ENCODE measurements around the gene FXYD4. TPM values are rescaled to one million over a fixed set of nuclear protein-coding genes. Genes with fewer than 3 reads are reported as not detected.

FXYD4 gene
- total and polyA plus RNA-seq, 2 experiments from 2014 or later, result not detected

DNA sequence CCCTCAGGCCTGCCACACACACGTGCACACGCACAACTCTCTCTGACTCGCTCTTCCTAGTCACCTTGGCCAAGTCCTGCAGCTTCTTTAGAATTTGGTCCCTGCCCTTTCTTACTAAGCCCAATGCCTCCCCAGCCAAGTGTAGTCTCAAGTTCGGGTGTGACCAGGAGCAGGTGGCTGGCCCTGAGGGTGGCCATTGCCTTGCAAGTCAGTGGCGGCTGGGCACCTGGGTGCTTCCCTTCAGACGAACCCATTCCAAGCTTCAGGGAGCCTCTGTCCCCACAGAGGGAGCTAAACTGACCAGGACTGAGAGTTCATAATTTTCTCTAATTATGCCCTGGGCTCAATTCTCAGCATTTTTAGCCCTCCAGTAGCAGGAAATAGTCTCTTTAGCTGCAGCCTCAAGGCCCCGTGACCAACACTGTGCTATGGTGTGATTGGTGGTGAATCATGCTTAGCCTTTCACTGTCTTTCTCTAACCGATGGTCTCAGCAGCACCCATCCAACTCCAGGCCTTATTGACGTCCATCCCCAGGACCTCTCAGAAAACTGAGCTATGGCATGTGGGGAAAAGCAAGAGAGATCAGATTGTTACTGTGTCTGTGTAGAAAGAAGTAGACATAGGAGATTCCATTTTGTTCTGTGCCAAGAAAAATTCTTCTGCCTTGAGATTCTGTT lies 34.7 kb upstream of the FXYD4 start:
- H3K27me3 Mint-ChIP-seq (ENCODE audit: insufficient read depth, low read depth, poor library complexity), result peaks cover 17% of the 10 kb centered on the region
- H3K9me3 Mint-ChIP-seq, result no peaks in the 10 kb centered on the region; the same call in 2 of the 3 replicates
- no peak overlapping the region for H3K4me3 Mint-ChIP-seq
- no peak for DNase-seq (ENCODE audit: low spot score)
- H3K4me1 Mint-ChIP-seq, result peaks cover 17% of the 10 kb centered on the region
- H3K4me1 ChIP-seq (ENCODE audit: insufficient read depth), result peaks cover 22% of the 10 kb centered on the region
- no peaks in the 10 kb centered on the region for H3K27me3 ChIP-seq (ENCODE audit: insufficient read depth)
- H3K4me2 ChIP-seq, result peak overlapping the region; percentile 64; the same call in 1 of the 2 replicates
- 0 out of 2 replicates have a peak overlapping the region, but pooled peaks have one; percentile 42 for H3K27ac Mint-ChIP-seq
- no peaks in the 10 kb centered on the region for H3K79me2 ChIP-seq (replicated peaks; ENCODE audit: insufficient read depth)
- H3K4me3 ChIP-seq, result no peak overlapping the region
- no peak for TF ChIP-seq CREB1 (CRISPR knock-in tag; IDR thresholded peaks at IDR 0.05; ENCODE audit: low read depth)
- TF ChIP-seq, protein P1, sequence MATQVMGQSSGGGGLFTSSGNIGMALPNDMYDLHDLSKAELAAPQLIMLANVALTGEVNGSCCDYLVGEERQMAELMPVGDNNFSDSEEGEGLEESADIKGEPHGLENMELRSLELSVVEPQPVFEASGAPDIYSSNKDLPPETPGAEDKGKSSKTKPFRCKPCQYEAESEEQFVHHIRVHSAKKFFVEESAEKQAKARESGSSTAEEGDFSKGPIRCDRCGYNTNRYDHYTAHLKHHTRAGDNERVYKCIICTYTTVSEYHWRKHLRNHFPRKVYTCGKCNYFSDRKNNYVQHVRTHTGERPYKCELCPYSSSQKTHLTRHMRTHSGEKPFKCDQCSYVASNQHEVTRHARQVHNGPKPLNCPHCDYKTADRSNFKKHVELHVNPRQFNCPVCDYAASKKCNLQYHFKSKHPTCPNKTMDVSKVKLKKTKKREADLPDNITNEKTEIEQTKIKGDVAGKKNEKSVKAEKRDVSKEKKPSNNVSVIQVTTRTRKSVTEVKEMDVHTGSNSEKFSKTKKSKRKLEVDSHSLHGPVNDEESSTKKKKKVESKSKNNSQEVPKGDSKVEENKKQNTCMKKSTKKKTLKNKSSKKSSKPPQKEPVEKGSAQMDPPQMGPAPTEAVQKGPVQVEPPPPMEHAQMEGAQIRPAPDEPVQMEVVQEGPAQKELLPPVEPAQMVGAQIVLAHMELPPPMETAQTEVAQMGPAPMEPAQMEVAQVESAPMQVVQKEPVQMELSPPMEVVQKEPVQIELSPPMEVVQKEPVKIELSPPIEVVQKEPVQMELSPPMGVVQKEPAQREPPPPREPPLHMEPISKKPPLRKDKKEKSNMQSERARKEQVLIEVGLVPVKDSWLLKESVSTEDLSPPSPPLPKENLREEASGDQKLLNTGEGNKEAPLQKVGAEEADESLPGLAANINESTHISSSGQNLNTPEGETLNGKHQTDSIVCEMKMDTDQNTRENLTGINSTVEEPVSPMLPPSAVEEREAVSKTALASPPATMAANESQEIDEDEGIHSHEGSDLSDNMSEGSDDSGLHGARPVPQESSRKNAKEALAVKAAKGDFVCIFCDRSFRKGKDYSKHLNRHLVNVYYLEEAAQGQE (IDR thresholded peaks at IDR 0.05; ENCODE audit: unreplicated experiment), result no peak
- TF ChIP-seq STAT1 (IDR thresholded peaks at IDR 0.05; ENCODE audit: unreplicated experiment), result no peak
- TF ChIP-seq ZNF331 (CRISPR knock-in tag; IDR thresholded peaks at IDR 0.05; ENCODE audit: low read depth), result no peak
- TF ChIP-seq NANOG (IDR thresholded peaks at IDR 0.05; ENCODE audit: borderline replicate concordance), result no peak
- TF ChIP-seq ZNF114 (CRISPR knock-in tag; IDR thresholded peaks at IDR 0.05), result no peak
- TF ChIP-seq EZH2phosphoT487 (IDR thresholded peaks at IDR 0.05; ENCODE audit: unreplicated experiment), result no peak
- no peak for TF ChIP-seq JUNB (IDR thresholded peaks at IDR 0.05; ENCODE audit: unreplicated experiment)
- TF ChIP-seq, protein P2, sequence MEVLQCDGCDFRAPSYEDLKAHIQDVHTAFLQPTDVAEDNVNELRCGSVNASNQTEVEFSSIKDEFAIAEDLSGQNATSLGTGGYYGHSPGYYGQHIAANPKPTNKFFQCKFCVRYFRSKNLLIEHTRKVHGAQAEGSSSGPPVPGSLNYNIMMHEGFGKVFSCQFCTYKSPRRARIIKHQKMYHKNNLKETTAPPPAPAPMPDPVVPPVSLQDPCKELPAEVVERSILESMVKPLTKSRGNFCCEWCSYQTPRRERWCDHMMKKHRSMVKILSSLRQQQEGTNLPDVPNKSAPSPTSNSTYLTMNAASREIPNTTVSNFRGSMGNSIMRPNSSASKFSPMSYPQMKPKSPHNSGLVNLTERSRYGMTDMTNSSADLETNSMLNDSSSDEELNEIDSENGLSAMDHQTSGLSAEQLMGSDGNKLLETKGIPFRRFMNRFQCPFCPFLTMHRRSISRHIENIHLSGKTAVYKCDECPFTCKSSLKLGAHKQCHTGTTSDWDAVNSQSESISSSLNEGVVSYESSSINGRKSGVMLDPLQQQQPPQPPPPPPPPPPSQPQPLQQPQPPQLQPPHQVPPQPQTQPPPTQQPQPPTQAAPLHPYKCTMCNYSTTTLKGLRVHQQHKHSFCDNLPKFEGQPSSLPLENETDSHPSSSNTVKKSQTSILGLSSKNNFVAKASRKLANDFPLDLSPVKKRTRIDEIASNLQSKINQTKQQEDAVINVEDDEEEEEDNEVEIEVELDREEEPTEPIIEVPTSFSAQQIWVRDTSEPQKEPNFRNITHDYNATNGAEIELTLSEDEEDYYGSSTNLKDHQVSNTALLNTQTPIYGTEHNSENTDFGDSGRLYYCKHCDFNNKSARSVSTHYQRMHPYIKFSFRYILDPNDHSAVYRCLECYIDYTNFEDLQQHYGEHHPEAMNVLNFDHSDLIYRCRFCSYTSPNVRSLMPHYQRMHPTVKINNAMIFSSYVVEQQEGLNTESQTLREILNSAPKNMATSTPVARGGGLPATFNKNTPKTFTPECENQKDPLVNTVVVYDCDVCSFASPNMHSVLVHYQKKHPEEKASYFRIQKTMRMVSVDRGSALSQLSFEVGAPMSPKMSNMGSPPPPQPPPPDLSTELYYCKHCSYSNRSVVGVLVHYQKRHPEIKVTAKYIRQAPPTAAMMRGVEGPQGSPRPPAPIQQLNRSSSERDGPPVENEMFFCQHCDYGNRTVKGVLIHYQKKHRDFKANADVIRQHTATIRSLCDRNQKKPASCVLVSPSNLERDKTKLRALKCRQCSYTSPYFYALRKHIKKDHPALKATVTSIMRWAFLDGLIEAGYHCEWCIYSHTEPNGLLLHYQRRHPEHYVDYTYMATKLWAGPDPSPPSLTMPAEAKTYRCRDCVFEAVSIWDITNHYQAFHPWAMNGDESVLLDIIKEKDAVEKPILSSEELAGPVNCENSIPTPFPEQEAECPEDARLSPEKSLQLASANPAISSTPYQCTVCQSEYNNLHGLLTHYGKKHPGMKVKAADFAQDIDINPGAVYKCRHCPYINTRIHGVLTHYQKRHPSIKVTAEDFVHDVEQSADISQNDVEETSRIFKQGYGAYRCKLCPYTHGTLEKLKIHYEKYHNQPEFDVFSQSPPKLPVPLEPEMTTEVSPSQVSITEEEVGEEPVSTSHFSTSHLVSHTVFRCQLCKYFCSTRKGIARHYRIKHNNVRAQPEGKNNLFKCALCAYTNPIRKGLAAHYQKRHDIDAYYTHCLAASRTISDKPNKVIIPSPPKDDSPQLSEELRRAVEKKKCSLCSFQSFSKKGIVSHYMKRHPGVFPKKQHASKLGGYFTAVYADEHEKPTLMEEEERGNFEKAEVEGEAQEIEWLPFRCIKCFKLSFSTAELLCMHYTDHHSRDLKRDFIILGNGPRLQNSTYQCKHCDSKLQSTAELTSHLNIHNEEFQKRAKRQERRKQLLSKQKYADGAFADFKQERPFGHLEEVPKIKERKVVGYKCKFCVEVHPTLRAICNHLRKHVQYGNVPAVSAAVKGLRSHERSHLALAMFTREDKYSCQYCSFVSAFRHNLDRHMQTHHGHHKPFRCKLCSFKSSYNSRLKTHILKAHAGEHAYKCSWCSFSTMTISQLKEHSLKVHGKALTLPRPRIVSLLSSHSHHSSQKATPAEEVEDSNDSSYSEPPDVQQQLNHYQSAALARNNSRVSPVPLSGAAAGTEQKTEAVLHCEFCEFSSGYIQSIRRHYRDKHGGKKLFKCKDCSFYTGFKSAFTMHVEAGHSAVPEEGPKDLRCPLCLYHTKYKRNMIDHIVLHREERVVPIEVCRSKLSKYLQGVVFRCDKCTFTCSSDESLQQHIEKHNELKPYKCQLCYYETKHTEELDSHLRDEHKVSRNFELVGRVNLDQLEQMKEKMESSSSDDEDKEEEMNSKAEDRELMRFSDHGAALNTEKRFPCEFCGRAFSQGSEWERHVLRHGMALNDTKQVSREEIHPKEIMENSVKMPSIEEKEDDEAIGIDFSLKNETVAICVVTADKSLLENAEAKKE (CRISPR knock-in tag; IDR thresholded peaks at IDR 0.05), result no peak
- TF ChIP-seq, protein P3, sequence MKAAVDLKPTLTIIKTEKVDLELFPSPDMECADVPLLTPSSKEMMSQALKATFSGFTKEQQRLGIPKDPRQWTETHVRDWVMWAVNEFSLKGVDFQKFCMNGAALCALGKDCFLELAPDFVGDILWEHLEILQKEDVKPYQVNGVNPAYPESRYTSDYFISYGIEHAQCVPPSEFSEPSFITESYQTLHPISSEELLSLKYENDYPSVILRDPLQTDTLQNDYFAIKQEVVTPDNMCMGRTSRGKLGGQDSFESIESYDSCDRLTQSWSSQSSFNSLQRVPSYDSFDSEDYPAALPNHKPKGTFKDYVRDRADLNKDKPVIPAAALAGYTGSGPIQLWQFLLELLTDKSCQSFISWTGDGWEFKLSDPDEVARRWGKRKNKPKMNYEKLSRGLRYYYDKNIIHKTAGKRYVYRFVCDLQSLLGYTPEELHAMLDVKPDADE (IDR thresholded peaks at IDR 0.05), result no peak
- no peak for TF ChIP-seq POLR2AphosphoS5 (IDR thresholded peaks at IDR 0.05; ENCODE audit: low read depth)
- TF ChIP-seq EZH2 (IDR thresholded peaks at IDR 0.05; ENCODE audit: low read depth, unreplicated experiment), result no peak
- TF ChIP-seq, protein P4, sequence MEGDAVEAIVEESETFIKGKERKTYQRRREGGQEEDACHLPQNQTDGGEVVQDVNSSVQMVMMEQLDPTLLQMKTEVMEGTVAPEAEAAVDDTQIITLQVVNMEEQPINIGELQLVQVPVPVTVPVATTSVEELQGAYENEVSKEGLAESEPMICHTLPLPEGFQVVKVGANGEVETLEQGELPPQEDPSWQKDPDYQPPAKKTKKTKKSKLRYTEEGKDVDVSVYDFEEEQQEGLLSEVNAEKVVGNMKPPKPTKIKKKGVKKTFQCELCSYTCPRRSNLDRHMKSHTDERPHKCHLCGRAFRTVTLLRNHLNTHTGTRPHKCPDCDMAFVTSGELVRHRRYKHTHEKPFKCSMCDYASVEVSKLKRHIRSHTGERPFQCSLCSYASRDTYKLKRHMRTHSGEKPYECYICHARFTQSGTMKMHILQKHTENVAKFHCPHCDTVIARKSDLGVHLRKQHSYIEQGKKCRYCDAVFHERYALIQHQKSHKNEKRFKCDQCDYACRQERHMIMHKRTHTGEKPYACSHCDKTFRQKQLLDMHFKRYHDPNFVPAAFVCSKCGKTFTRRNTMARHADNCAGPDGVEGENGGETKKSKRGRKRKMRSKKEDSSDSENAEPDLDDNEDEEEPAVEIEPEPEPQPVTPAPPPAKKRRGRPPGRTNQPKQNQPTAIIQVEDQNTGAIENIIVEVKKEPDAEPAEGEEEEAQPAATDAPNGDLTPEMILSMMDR (conservative IDR thresholded peaks at IDR 0.05; ENCODE audit: low read depth in 2 of 2), result no peak
- ATAC-seq, result no peak; the same call in 1 of the 3 replicates
- peak overlapping the region; percentile 79; the same call in 1 of the 2 replicates for H2AFZ ChIP-seq
- H3K36me3 Mint-ChIP-seq (ENCODE audit: low read depth), result no peaks in the 10 kb centered on the region
- peak overlapping the region; percentile 84 for H3K27ac ChIP-seq (ENCODE audit: low read depth)
- peaks cover 3% of the 10 kb centered on the region; the same call in 1 of the 2 replicates for H3F3A ChIP-seq (replicated peaks; ENCODE audit: low read depth)
- no peaks in the 10 kb centered on the region for H3K9me2 ChIP-seq (ENCODE audit: insufficient read depth)
- H4K20me1 ChIP-seq (replicated peaks; ENCODE audit: insufficient read depth), result no peaks in the 10 kb centered on the region
- no peaks in the 10 kb centered on the region for H3K36me3 ChIP-seq (ENCODE audit: insufficient read depth)
